Measurements from ENCODE around the gene LAMC3.
"Not testable (repeated sequence)": the region's sequence is repeated elsewhere in the genome, so short reads cannot be mapped to it uniquely, and the experiment has no call there.

LAMC3 gene

GRCh38 chr9:131031005-131031641 lies 22.1 kb downstream of the LAMC3 start:
- no peak for DNase-seq

- no peak for DNase-seq
These were observed 22.6 kb downstream of the LAMC3 start for GRCh38 chr9:131031642-131032005.

GRCh38 chr9:131032384-131032783 lies 23.4 kb downstream of the LAMC3 start:
- no peak for DNase-seq

GRCh38 chr9:131033269-131034224 lies 24.6 kb downstream of the LAMC3 start:
- DNase-seq = no peak

- no peak for DNase-seq
These were observed 25.3 kb downstream of the LAMC3 start for GRCh38 chr9:131034268-131034667.

- not testable (repeated sequence) for DNase-seq
These were observed 25.8 kb downstream of the LAMC3 start for GRCh38 chr9:131034749-131035148.

GRCh38 chr9:131035548-131035947 lies 26.6 kb downstream of the LAMC3 start:
- no peak for DNase-seq

- DNase-seq = no peak
These were observed 27.1 kb downstream of the LAMC3 start for GRCh38 chr9:131036071-131036470.

GRCh38 chr9:131036529-131037334 lies 27.8 kb downstream of the LAMC3 start:
- no peak for DNase-seq

GRCh38 chr9:131037335-131038255 lies 28.6 kb downstream of the LAMC3 start:
- DNase-seq = no peak

GRCh38 chr9:131038256-131039128 lies 29.5 kb downstream of the LAMC3 start:
- no peak for DNase-seq

- DNase-seq = no peak
These were observed 30.4 kb downstream of the LAMC3 start for GRCh38 chr9:131039129-131039954.

GRCh38 chr9:131042666-131043065 lies 33.7 kb downstream of the LAMC3 start:
- DNase-seq = no peak

- DNase-seq = peak in 1 of 2 donors; percentile 57
These were observed 34.1 kb downstream of the LAMC3 start for GRCh38 chr9:131043087-131043486.

- DNase-seq = no peak
These were observed 34.7 kb downstream of the LAMC3 start for GRCh38 chr9:131043646-131044045.

- no peak for DNase-seq
These were observed 36.5 kb downstream of the LAMC3 start for GRCh38 chr9:131045300-131046092.

- DNase-seq = no peak
These were observed 37.1 kb downstream of the LAMC3 start for GRCh38 chr9:131046093-131046380.

- DNase-seq = peak; percentile 27 to 65
These were observed 37.7 kb downstream of the LAMC3 start for GRCh38 chr9:131046581-131047202.

- DNase-seq = no peak
These were observed 39.4 kb downstream of the LAMC3 start for GRCh38 chr9:131048332-131048731.

All from bone marrow (tissue), 2 donors.